K562 (cell line): ENCODE results near the gene NABP2.

Experiments used
- EP300 ChIP-seq: IDR thresholded peaks from 2 replicates; pipeline ENCODE4 v1.6.1; 2012; ENCODE audit warnings: low read length, improper control_type of control experiment
- HDAC2 ChIP-seq: fragments of 450-650 bp; IDR thresholded peaks from 2 replicates; pipeline ENCODE4 v1.6.1; 2016; ENCODE audit warnings: mild to moderate bottlenecking
- HMG20A ChIP-seq: fragments of 450-650 bp; formaldehyde crosslinking; conservative IDR thresholded peaks from 2 replicates; pipeline ENCODE4 v1.4.0; 2020; ENCODE audit warnings: mild to moderate bottlenecking, mixed read lengths
- HNRNPLL ChIP-seq: fragments of 200-400 bp; formaldehyde crosslinking; IDR thresholded peaks from 2 replicates; pipeline ENCODE4 v1.6.1; 2017; ENCODE audit warnings: low read length, low read depth, mild to moderate bottlenecking; ENCODE audit not compliant: poor library complexity, severe bottlenecking
- XRCC3 ChIP-seq: fragments of 450-650 bp; IDR thresholded peaks from 2 replicates; pipeline ENCODE4 v1.6.1; 2017; ENCODE audit warnings: mild to moderate bottlenecking, moderate library complexity
- ZFP1 ChIP-seq: fragments of 450-650 bp; formaldehyde crosslinking; IDR thresholded peaks from 2 replicates; pipeline ENCODE4 v1.4.0; 2020; ENCODE audit warnings: mild to moderate bottlenecking, mixed read lengths
- ZNF785 ChIP-seq: fragments of 250-450 bp; sonication (Bioruptor Pico); IDR thresholded peaks from 2 replicates; pipeline ENCODE4 v1.4.0; 2020; ENCODE audit warnings: mild to moderate bottlenecking
- TF ChIP-seq, protein P1 (sequence below), 3 experiments: IDR thresholded peaks in 2 of 3; conservative IDR thresholded peaks in 1 of 3; 2 replicates each; pipeline ENCODE4 v1.5.1; 2011 to 2012; ENCODE audit warnings: low read length in 3 of 3, mild to moderate bottlenecking in 3 of 3, control low read depth in 2 of 3, improper control_type of control experiment in 1 of 3, inconsistent platforms in 1 of 3, low read depth in 1 of 3, mixed read lengths in 1 of 3, moderate library complexity in 1 of 3; ENCODE audit not compliant: insufficient read depth in 2 of 3
- TF ChIP-seq, protein P2 (sequence below): fragments of 450-650 bp; IDR thresholded peaks from 2 replicates; pipeline ENCODE4 v1.6.1; 2018; ENCODE audit not compliant: partially characterized antibody
- TF ChIP-seq, protein P3 (sequence below): IDR thresholded peaks from 2 replicates; pipeline ENCODE4 v1.6.1; 2012; ENCODE audit warnings: low read depth, low read length, improper control_type of control experiment, borderline replicate concordance
- TF ChIP-seq, protein P4 (sequence below): fragments of 250-450 bp; sonication (Bioruptor Pico); IDR thresholded peaks from 2 replicates; pipeline ENCODE4 v1.4.0; 2020; ENCODE audit warnings: mild to moderate bottlenecking, moderate library complexity

DNA sequence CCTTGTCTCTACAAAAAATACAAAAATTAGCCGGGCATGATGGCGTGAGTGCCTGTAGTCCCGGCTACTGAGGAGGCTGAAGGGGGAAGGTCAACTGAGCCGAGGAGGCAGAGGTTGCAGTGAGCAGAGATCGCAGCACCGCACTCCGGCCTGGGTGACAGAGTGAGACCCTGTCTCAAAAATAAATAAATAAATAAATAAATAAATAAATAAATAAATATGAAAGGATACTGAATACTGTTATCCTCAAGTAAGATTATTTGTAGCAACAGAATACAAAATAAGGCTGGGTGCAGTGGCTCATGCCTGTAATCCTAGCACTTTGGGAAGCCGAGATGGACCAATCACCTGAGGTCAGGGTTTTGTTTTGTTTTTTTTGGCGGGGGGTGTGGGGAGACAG is 4.3 kb upstream of the NABP2 start:
- TF ChIP-seq EP300 (no peak), ZNF785 (CRISPR knock-in tag) (no peak), HNRNPLL (no peak), XRCC3 (no peak), HDAC2 (no peak), HMG20A (no peak), ZFP1 (CRISPR knock-in tag) (no peak)
- TF ChIP-seq, protein P1, sequence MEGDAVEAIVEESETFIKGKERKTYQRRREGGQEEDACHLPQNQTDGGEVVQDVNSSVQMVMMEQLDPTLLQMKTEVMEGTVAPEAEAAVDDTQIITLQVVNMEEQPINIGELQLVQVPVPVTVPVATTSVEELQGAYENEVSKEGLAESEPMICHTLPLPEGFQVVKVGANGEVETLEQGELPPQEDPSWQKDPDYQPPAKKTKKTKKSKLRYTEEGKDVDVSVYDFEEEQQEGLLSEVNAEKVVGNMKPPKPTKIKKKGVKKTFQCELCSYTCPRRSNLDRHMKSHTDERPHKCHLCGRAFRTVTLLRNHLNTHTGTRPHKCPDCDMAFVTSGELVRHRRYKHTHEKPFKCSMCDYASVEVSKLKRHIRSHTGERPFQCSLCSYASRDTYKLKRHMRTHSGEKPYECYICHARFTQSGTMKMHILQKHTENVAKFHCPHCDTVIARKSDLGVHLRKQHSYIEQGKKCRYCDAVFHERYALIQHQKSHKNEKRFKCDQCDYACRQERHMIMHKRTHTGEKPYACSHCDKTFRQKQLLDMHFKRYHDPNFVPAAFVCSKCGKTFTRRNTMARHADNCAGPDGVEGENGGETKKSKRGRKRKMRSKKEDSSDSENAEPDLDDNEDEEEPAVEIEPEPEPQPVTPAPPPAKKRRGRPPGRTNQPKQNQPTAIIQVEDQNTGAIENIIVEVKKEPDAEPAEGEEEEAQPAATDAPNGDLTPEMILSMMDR (IDR thresholded peaks at IDR 0.05 in 2 of 3, conservative IDR thresholded peaks at IDR 0.05 in 1 of 3; ENCODE audit: insufficient read depth in 2 of 3, low read depth in 1 of 3, low read length in 3 of 3), result no peak
- TF ChIP-seq, protein P2, sequence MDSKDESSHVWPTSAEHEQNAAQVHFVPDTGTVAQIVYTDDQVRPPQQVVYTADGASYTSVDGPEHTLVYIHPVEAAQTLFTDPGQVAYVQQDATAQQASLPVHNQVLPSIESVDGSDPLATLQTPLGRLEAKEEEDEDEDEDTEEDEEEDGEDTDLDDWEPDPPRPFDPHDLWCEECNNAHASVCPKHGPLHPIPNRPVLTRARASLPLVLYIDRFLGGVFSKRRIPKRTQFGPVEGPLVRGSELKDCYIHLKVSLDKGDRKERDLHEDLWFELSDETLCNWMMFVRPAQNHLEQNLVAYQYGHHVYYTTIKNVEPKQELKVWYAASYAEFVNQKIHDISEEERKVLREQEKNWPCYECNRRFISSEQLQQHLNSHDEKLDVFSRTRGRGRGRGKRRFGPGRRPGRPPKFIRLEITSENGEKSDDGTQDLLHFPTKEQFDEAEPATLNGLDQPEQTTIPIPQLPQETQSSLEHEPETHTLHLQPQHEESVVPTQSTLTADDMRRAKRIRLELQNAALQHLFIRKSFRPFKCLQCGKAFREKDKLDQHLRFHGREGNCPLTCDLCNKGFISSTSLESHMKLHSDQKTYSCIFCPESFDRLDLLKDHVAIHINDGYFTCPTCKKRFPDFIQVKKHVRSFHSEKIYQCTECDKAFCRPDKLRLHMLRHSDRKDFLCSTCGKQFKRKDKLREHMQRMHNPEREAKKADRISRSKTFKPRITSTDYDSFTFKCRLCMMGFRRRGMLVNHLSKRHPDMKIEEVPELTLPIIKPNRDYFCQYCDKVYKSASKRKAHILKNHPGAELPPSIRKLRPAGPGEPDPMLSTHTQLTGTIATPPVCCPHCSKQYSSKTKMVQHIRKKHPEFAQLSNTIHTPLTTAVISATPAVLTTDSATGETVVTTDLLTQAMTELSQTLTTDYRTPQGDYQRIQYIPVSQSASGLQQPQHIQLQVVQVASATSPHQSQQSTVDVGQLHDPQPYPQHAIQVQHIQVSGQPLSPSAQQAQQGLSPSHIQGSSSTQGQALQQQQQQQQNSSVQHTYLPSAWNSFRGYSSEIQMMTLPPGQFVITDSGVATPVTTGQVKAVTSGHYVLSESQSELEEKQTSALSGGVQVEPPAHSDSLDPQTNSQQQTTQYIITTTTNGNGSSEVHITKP, result no peak
- TF ChIP-seq, protein P3, sequence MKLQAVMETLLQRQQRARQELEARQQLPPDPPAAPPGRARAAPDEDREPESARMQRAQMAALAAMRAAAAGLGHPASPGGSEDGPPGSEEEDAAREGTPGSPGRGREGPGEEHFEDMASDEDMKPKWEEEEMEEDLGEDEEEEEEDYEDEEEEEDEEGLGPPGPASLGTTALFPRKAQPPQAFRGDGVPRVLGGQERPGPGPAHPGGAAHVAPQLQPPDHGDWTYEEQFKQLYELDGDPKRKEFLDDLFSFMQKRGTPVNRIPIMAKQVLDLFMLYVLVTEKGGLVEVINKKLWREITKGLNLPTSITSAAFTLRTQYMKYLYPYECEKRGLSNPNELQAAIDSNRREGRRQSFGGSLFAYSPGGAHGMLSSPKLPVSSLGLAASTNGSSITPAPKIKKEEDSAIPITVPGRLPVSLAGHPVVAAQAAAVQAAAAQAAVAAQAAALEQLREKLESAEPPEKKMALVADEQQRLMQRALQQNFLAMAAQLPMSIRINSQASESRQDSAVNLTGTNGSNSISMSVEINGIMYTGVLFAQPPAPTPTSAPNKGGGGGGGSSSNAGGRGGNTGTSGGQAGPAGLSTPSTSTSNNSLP, result no peak
- TF ChIP-seq, protein P4, sequence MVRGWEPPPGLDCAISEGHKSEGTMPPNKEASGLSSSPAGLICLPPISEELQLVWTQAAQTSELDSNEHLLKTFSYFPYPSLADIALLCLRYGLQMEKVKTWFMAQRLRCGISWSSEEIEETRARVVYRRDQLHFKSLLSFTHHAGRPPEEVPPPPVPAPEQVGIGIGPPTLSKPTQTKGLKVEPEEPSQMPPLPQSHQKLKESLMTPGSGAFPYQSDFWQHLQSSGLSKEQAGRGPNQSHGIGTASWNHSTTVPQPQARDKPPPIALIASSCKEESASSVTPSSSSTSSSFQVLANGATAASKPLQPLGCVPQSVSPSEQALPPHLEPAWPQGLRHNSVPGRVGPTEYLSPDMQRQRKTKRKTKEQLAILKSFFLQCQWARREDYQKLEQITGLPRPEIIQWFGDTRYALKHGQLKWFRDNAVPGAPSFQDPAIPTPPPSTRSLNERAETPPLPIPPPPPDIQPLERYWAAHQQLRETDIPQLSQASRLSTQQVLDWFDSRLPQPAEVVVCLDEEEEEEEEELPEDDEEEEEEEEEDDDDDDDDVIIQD, result no peak
